ENCODE measurements around the gene RBMY1B.
"Not testable (repeated sequence)": the region's sequence is repeated elsewhere in the genome, so short reads cannot be mapped to it uniquely, and the experiment has no call there.

The RBMY1B gene

DNA sequence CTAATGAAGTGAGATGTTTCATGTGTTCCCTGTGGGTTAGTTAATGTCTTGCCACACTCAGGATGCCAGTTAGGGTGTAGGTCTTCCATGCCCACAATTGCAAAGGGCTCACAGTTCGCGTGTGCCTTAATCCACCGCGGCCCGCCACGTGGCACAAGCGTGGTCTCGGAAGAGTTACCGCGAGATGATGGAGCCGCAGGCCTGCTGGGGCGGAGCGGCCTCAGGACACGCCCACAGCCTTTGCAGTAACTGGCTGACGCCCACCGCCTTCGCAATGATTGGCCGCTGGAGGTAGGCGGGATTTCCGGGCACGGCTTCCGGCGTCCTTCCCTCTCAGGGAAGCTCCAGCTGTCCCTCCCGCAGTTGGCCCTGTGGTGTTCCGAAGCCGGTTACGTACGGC, at the start of gene RBMY1B:
TSS of gene RBMY1B (plus strand) at position 301 of the 400 bp plus-strand sequence. CDS start 2,013 bp downstream, outside the sequence.
- not testable (repeated sequence) for DNase-seq (ENCODE audit: low read depth)

GRCh38 chrY:21462915-21463314, 48.2 kb upstream of the RBMY1B start:
- not testable (repeated sequence) for DNase-seq (ENCODE audit: low read depth)

GRCh38 chrY:21482967-21483366, 28.2 kb upstream of the RBMY1B start:
- DNase-seq (ENCODE audit: low read depth): no peak

DNA sequence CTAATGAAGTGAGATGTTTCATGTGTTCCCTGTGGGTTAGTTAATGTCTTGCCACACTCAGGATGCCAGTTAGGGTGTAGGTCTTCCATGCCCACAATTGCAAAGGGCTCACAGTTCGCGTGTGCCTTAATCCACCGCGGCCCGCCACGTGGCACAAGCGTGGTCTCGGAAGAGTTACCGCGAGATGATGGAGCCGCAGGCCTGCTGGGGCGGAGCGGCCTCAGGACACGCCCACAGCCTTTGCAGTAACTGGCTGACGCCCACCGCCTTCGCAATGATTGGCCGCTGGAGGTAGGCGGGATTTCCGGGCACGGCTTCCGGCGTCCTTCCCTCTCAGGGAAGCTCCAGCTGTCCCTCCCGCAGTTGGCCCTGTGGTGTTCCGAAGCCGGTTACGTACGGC, 23.4 kb downstream of the RBMY1B start, which contains the start of gene RBMY1A1:
TSS of gene RBMY1A1 (plus strand) at position 301 of the 400 bp plus-strand sequence. CDS start 2,013 bp downstream, outside the sequence.
- DNase-seq (ENCODE audit: low read depth): not testable (repeated sequence)

DNA sequence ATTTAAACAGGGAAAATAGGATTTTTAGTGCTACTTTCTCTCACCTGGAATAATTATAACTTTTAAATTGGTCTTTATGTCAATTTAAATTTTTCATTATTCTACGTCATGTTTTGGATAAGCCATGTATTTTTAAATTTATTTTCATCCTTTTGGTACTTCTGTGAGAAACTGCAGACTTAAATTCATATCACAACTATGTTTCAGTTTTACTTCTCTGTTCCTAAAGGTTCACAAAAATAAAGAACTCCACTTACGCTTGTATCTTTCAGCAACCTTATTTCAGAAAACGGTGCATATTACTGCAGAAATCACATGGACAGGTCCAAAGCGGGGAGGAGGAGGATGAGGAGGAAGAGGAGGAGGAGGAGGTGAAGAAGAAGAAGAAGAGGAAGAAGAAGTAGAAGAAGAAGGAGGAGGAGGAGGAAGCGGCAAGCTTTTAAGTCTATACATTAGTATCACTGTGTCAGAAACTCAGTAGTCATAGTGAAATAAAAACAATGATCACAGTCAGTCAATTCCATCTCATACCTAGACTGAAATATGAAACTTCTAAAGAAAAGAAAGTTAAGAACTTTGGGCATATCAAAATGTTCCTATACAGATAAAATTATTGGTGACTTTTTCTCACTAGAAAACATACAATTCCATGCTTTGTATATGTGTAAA, 48.3 kb downstream of the RBMY1B start:
- not testable (repeated sequence) for DNase-seq (ENCODE audit: low read depth)

Data from stimulated activated CD8-positive, alpha-beta memory T cell treated with anti-CD3 and anti-CD28 coated beads, Interleukin-7, amount 100 ng/mL, for 24 hours (primary cell).